Esophagus mucosa (tissue), 1 donor: ENCODE results near the gene HCN3. TPM values are rescaled to one million over a fixed set of nuclear protein-coding genes. Genes with fewer than 3 reads are reported as not detected.
A peak's percentile ranks its signal among the peaks of the same experiment; 100 is the strongest.
"Not testable (repeated sequence)": the region's sequence is repeated elsewhere in the genome, so short reads cannot be mapped to it uniquely, and the experiment has no call there.

Source experiments
- ATAC-seq: fragments of 200-7000 bp; cut with Tn5 transposase; one replicate; pipeline ENCODE4 v1.9.1; 2020
- total RNA-seq: library from RNA; stranded (reverse); gene quantifications from one replicate; pipeline ENCODE4 v1.2.4, GENCODE V29; 2023
- donor health status: DM: yes; HTN: yes; CAD: no.

Gene HCN3
- total RNA-seq, 1 donor from 2014 or later: 1.7 TPM

DNA sequence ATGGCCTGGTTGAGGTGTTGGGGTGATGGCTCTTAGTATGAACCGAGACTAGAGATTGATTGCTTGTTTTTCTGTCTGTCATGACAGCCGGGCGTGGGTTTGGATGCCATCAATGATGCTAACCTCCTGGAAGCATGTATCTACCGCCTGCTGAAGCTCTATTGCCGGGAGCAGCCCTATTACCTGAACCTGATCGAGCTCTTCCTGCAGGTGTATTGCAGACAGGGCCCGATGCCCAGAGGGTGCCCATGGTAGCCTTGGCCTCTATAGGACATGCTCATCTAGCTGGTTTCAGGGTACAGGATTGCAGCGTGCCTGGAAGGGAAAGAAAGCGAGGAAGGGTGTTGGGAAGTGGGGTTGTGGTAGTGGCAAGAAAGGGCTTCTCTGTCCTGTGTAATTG is 40.8 kb downstream of the HCN3 start:
- no peak for ATAC-seq

DNA sequence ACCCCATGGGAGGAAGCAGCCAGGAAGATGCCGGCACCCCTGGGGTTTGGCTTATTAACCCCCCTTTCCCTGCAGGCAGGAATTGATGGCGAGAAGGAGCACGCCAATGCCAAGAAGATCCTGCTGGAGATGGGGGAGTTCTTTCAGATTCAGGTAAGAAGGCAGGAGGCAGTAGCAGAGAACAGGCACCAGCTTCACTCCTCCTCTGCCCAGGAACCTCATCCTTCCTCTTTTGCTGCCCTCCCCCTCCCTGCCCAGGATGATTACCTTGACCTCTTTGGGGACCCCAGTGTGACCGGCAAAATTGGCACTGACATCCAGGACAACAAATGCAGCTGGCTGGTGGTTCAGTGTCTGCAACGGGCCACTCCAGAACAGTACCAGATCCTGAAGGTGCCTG is 42.3 kb downstream of the HCN3 start:
- no peak for ATAC-seq

DNA sequence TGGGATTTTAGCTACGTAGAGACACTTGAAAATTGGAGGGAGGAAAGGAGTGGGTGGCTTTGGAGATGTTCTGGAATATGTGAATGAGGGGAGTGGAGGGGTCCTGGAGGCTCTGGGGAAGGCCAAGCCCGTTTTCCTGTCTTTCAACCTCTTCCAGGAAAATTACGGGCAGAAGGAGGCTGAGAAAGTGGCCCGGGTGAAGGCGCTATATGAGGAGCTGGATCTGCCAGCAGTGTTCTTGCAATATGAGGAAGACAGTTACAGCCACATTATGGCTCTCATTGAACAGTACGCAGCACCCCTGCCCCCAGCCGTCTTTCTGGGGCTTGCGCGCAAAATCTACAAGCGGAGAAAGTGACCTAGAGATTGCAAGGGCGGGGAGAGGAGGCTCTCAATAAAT is 43.0 kb downstream of the HCN3 start:
- no peak for ATAC-seq

DNA sequence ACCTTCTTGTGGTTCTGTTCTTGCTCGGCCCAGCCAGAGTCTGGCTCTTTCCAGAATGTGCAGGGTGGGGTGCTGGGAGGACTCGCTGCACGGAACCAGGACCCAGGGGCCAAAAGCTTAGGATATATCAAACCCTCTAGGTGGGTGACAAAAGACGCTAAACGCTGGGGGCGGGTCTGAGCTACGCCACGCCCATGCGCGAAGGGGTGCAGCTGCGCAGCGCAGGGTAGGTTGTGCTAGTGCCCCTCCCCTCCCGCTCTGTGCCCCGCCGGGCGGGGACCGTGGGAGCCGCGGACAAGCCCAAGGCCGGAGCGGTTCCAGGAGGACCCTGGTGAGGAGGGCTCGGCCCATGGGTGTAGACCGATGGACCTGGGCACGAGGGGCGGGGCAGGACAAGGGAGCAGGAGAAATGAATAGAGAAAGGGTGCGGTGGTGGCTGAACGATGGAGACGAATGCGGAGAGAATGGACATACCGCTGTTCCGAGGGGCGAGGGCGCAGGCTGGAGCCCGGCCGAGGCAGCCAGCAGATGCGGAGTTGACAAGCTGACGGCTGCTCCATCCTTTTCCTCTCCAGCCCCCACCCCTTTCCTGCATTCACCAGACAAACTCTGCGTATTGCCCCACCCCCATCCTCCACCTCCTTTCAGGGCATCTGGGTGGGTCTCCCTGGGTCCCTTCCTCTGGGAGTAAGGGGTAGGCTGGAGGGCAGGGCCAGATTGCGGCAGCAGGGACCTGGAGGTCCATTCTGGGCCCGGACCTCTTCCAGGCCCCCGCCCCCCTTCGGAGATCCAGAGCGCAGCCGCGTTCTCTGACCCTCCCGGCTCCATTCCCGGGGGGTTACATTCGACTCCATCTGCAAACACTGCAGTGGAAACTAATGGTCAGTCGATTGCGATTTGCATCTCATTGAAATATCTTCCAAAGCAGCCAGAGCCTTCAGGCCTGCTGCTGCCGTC is 43.7 kb downstream of the HCN3 start, which contains the start of gene RUSC1:
Gene RUSC1 (plus strand): TSS at position 234 of the 957 bp plus-strand sequence. CDS start 880 bp downstream, outside the sequence.
- ATAC-seq: peak; percentile 18

DNA sequence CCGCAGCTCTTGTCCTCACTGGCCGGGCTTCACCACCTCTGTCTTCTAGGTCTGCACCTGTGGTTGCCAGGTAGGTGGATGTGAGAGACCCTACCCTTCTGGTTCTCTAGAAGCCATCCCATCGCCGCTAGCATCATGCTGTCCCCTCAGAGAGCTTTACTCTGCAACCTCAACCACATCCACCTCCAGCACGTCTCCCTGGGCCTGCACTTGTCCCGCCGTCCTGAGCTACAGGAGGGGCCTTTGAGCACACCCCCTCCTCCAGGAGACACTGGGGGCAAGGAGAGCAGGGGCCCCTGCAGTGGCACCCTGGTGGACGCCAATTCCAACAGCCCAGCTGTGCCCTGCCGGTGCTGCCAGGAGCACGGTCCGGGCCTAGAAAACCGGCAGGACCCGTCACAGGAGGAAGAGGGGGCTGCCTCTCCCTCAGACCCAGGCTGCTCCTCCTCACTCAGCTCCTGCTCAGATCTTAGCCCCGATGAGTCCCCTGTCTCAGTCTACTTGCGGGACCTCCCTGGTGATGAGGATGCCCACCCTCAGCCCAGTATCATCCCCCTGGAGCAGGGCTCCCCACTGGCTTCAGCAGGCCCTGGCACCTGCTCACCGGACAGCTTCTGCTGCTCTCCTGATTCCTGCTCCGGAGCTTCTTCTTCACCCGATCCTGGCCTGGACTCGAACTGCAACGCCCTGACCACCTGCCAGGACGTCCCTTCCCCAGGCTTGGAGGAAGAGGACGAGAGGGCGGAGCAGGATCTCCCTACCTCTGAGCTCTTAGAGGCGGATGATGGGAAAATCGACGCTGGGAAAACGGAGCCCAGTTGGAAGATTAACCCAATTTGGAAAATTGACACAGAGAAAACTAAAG is 44.6 kb downstream of the HCN3 start:
- no peak for ATAC-seq

DNA sequence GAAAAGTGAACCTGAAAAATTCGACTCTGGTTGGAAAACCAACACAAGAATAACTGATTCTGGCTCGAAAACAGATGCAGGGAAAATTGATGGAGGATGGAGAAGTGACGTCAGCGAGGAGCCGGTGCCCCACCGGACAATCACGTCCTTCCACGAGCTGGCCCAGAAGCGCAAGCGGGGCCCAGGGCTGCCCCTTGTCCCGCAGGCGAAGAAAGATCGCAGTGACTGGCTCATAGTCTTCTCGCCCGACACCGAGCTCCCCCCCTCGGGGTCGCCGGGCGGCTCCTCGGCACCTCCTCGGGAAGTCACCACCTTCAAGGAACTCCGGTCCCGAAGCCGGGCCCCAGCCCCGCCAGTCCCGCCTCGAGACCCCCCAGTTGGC is 45.3 kb downstream of the HCN3 start:
- ATAC-seq: no peak

DNA sequence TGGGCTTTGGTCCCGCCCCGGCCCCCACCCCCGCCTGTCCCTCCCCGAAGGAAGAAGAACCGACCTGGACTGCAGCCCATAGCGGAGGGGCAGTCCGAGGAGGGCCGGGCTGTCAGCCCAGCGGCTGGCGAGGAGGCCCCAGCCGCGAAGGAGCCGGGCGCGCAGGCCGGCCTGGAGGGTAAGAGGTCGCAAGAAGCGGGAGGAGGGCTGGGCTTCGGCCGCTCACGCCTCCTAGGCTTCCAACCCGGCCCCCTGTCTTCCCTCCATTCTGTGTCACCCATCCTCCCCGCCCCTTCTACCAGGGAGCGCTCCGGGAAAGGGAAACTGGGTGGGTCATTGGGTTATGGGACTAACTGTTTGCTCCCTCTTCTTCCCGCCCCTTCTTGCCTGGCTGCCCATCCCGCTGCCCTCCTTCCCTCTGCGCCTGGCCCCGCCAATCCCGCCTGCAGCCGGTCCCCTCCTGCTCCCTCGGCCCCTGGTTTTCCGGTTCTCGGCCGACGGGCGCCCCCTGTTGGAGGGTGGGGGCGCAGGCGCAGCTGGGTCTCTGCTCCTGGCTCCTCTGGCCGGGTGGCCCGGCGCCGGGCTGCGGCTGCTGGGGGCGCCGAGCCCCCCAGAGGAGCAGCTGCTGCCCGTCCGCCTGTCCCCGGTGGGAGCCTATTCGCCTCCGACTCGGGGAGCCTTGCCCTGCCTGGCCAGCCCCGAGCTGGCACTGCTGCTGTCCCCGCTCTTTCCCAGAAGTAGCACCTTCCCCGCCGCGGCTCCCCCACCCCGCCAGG is 45.9 kb downstream of the HCN3 start:
- peak; percentile 53 for ATAC-seq

DNA sequence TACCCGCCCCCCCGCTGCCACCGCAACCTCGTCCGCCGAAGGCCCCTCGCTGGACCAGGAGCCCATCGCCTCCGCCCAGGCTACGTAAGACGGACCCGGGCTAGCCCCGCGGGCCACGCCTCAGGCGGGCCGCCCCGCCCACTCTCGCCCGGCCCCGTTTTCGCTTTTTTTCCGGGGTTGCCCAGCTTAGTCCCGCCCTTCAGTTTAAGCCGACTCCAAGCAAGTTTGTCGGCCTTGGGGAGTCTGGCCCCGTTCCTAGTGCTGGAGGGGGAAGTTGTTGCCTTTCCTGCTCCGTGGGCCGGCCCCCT is 46.4 kb downstream of the HCN3 start:
- ATAC-seq: peak; percentile 68

DNA sequence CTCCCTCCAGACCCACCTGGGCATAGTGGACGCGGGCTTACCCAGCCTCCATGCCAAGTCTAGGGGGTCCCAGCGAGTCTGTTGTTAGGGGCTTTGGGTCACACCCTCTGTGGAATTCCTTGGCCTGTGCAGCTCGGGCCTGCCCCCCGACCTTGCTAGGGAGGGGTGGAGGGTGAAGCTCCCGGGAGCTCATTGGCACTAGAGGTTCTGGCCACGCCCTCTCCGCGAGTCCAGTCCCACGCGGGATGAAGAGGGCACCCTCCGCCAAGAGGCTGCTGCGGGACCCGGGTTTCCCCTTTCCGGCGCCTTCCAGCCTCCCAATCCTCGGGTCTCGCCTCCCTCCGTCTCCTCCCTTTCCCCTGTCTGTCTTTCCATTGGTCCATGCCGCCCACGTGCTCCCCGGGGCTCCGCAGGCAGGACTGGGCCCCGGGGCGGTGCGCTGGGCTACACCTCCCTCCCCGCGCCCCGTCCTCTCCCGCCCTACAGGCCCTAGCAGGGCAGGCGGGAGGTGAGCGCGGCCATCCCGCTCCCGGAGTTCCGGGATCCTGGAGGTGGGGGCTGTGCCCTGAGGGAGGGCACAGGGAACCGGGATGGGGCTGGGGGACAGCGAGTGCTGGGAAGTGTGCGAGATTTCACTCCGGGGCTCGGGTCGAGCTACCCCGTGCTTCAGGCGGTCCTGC is 46.9 kb downstream of the HCN3 start:
- peak; percentile 86 for ATAC-seq

DNA sequence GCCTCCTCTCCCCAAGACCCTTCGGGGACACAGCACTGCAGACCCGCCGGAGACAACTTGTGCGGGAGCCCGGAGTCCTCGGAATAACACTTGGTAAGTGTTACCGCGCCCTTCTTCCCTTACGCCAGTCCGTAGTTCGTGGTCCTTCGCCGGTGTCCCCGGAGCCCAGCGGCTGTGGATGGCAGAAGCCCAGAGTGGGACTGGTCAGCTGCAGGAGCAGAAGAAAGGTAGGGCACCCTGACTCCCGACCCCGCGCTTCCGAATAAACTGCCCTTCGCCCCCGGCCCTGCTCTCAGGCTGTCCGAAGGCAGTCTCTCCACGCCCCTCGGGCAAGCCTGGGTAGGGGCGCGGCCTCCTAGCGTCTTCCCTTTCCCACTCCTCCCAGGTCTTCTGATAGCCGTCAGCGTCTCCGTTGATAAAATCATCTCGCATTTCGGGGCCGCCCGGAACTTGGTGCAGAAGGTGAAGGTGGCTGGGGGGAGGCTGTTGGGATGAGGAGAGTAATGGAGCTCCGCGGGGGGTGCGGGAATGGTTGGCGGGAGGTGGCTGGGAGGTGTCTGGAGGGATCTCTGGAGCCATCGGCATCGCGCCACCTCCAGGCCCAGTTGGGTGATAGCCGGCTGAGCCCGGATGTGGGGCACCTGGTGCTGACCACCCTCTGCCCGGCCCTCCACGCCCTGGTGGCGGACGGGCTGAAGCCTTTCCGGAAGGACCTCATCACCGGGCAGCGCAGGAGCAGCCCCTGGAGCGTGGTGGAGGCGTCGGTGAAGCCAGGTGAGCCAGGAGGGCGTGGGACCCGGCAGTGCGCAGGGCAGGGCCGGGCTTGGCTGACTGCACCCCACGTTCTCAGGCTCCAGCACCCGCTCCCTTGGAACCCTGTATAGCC is 47.7 kb downstream of the HCN3 start:
- ATAC-seq: peak; percentile 22

DNA sequence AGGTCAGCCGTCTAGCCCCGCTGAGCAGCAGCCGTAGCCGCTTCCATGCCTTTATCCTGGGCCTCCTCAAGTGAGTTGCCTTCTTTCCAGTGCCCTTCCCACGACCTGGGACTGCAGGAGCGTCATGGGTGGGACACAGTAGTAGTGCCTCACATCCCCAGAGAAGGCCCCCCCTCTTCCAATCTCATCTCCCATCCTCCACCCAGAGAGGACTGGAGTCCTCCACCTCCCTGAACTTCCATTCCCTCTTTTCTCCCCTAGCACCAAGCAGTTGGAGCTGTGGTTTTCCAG is 48.3 kb downstream of the HCN3 start:
- ATAC-seq: no peak

DNA sequence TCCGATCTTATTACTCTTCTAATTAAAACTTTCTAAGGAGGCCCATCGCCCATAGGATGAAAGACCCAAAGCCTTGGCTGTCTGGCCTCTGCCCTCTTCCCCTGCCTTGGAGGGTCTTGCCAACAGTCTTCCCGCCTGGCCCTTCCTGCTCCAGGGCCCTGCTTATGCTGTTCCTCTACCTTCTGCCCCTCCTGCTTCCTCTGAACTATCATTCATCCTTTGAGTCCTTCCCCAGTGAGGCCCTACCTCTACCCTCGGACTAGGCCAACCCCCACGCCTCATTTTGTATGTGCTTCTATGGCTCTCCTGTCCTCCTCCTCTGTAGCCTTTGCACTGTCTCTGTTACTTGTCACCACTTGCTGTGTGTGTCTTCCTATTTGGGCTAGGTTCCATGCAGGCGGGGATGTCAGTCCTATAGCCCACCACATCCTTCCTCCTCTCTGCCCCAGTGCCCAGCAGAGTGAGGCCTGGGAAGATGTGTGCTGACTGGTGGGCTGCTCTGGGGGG is 48.8 kb downstream of the HCN3 start:
- no peak for ATAC-seq

DNA sequence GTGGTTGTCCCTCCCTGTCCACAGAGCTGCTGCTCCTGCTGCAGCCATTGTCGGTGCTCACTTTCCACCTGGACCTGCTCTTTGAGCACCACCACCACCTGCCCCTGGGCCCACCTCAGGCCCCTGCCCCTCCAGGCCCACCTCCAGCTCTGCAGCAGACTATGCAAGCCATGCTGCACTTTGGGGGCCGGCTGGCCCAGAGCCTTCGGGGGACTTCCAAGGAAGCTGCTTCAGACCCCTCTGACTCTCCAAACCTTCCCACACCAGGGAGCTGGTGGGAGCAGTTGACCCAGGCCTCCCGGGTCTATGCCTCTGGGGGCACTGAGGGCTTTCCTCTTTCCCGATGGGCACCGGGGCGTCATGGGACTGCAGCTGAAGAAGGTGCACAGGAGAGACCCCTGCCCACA is 49.4 kb downstream of the HCN3 start:
- no peak for ATAC-seq

DNA sequence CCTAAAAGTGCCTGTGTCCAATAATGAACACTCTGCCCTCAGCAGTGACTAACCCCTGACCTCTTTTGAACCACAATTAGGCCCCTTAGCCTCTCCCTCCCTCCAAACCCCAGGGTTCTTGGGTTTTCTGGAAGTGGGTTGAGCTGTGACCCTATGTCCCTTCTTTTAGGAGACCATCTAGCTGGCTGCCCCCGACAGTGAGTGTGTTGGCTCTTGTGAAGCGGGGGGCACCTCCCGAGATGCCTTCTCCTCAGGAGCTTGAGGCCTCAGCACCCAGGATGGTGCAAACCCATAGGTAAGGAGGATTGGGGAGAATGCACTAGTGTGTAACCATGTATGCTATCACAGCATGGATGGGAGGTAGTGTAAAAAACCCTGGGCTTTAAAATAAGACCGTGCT is 50.7 kb downstream of the HCN3 start:
- no peak for ATAC-seq

DNA sequence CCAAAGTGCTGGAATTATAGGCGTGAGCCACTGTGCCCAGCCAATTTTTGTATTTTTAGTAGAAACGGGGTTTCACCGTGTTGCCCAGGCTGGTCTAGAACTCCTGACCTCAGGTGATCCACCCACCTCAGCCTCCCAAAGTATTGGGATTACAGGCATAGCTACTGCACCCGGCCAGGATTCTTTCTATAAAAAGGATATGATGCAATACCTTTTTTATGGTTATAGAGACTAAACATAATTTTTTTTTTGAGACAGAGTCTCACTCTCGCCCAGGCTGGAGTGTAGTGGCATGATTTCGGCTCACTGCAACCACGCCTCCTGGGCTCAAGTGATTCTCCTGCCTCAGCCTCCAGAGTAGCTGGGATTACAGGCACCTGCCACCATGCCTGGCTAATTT is 51.6 kb downstream of the HCN3 start:
- ATAC-seq: not testable (repeated sequence)

DNA sequence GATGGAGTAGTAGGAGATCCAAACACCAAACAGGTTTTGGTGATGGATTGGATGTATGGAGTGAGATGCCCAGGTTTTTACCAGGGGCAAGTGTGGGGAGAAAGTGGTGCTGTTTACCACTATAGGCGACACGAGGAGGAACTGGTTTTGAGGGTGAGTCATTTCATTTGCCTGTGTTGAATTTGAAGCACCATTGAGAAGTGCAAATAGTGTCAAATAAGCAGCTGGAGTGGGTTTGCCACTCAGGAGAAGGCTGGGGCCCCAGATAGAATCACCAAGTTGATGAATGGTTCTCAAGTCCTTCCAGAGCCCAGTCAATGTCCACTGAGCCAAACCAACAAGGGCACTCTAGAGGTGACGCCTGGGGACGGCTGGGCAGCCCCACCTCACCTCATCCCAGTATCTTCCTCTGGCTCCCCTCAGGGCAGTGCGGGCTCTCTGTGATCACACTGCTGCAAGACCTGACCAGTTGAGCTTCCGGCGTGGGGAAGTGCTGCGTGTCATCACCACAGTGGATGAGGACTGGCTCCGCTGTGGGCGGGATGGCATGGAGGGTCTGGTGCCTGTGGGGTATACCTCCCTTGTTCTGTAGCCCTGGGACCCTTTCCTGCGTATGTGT is 52.8 kb downstream of the HCN3 start:
- ATAC-seq: no peak

DNA sequence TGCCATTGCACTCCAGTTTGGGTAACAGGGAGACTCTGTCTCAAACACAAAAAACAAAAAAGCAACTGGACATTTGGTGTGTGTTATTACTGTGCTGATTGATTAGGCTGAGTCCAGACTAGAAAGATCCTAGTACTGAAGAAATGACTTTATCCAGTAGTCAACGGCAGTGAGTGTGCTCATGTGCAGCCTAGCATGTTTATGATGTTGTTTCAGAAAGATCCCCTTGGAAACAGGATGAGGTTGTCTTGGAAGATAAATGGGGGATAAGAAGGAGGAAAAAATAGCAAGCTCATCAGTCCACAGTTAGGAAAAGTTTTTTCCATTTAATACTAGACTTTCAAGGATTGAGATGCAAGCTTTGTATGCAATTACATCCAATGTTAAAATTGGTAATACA is 57.7 kb downstream of the HCN3 start:
- ATAC-seq: no peak
